Measurements from ENCODE around the gene CYTL1. TPM values are rescaled to one million over a fixed set of nuclear protein-coding genes. Genes with fewer than 3 reads are reported as not detected.
"Not testable (repeated sequence)": the region's sequence is repeated elsewhere in the genome, so short reads cannot be mapped to it uniquely, and the experiment has no call there.

Gene CYTL1, protein sequence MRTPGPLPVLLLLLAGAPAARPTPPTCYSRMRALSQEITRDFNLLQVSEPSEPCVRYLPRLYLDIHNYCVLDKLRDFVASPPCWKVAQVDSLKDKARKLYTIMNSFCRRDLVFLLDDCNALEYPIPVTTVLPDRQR
- polyA plus RNA-seq (ENCODE audit: insufficient read length in 3 of 3) = 1 to 10 TPM; 8.4 to 8.7 (median 8.5) TPM

DNA sequence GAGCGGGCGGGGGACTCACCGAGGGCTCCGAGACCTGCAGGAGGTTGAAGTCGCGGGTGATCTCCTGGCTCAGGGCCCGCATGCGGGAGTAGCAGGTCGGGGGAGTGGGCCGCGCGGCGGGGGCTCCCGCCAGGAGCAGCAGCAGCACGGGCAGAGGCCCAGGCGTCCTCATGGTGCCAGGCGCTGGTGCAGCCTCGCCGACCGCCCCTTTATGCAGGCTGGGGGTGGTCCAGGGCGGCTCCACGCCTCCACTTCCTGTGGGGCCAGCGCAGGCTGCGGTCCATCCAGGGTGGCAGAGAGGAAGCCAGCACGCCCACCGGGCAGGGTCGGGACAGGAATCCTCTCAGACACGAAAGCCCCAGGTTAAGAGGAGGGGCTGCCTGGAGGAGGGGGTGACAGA is at the start of gene CYTL1:
Gene CYTL1 (minus strand): TSS at position 185 of the 400 bp plus-strand sequence. CDS start 13 bp downstream, at position 172.
- DNase-seq (ENCODE audit: low read depth in 3 of 3, low spot score in 2 of 3) = no peak

DNA sequence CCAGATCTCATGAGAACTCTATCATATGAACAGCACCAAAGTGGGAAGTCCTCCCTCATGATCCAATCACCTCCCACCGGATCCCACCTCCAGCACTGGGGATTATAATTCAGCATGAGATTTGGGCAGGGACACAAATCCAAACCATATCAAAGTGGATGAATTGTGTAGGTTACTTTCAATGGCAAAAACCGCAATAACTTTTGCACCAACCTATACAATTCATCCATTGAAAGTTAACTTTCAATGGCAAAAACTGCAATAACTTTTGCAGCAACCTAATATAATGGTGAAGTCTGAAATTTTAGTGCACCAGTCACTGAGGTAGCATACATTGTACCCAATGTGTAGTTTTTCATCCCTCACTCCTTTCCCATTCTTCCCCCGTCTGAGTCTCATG is 48.6 kb upstream of the CYTL1 start:
- DNase-seq (ENCODE audit: low read depth in 3 of 3, low spot score in 2 of 3) = no peak

DNA sequence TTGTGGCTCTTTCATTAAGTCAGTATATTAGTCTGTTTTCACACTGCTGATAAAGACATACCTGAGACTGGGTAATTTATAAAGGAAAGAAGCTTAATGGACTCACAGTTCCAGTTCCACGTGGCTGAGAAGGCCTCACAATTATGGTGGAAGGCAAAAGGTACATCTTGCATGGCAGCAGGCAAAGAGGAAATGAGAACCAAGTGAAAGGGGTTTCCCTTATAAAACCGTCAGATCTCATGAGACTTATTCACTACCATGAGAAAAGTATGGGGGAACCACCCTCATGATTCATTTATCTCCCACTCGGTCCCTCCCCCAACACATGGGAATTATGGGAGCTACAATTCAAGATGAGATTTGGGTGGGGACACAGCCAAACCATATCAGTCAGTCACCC is 47.7 kb upstream of the CYTL1 start:
- DNase-seq (ENCODE audit: low read depth in 3 of 3, low spot score in 2 of 3) = not testable (repeated sequence)

DNA sequence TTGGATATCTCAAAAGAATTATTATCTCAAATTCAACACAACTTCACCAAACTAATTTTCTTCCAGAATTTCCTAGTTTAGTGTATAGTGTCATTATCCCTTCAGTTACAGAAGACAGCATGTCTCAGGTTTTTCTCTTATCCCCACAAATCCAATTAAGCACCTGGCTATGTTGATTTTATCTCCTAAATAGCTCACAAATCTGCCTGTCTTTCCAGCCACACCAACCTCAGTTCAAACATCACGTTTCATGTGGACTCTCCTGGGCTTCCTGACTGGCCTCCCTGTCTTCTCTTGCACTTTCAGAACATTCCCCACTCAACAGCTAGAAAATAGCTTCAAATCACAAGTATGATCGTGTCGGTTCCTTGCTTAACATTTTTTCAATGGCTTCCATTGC is 46.8 kb upstream of the CYTL1 start:
- DNase-seq (ENCODE audit: low read depth in 3 of 3, low spot score in 2 of 3) = no peak

DNA sequence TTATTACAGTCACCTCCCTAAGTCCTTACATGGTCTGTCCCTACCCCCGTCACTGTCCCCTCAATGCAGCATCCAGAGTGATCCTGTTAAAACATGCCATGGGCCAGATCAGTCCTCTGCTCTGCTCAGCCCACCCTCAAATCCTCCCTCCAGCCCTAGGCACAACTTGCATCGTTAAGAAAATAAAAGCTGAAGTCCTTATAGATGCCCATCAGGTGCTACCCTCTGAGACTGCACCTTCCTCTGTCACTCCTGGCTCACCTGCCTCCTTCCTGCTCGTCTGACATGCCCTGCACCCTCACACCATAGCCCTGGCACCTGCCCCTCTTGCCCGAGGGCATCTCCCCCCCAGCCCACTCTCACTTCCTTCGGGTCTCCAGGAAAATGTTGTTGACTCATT is 36.2 kb upstream of the CYTL1 start:
- no peak for DNase-seq (ENCODE audit: low read depth in 3 of 3, low spot score in 2 of 3)

DNA sequence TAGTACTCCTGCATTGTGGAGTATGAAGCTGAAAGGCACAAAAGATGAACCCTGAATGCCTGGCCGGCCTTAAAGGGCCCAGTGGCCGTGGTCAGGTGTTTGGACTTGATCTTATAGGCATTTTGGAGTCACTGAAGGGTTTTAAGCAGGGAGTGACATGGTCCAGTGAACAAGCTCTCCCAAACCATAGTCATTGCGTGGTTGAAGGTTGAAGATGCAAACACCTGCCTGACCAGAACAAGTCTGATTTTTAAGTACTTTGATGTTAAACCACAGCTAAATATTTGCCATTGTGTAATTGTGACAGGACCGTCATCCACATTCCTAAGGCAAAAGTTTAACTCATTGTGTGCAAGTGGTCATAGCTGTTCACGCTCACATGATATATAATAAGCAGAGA is 35.3 kb upstream of the CYTL1 start:
- DNase-seq (ENCODE audit: low read depth in 3 of 3, low spot score in 2 of 3) = no peak

DNA sequence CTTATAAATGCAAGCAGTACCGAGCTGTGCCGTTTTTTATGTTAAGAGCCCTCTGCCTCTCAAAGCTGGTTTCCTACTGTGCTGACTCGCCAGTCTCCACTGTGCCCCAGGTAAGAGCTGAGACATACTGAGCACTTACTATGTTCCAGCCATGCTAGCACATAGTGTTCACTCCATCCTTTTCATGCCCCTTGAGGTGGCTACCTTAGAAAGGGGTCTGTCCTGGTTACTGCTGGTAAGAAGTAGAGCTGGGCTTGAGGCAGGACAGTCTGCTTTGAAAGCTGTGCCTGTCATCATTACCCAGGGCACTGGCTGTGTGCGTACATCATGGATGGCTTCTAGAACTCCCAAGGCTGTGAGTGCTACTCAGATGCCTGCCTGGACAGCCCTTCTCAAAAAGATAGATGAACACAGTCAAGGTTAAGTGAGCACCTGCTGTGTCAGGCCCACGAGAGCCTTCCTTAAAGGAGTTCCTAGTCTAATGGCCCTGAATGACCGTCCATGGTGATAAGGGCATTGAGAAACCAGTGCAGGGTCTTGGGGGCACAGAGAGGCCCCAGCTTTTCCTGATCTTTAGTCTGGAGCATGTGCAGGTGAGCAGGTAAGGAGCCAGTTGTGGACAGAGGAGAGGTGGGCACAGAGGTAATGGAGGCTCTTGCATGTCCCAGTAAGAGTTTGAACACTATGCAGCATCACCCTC is 33.6 kb upstream of the CYTL1 start:
- DNase-seq (ENCODE audit: low read depth in 3 of 3, low spot score in 2 of 3) = no peak

DNA sequence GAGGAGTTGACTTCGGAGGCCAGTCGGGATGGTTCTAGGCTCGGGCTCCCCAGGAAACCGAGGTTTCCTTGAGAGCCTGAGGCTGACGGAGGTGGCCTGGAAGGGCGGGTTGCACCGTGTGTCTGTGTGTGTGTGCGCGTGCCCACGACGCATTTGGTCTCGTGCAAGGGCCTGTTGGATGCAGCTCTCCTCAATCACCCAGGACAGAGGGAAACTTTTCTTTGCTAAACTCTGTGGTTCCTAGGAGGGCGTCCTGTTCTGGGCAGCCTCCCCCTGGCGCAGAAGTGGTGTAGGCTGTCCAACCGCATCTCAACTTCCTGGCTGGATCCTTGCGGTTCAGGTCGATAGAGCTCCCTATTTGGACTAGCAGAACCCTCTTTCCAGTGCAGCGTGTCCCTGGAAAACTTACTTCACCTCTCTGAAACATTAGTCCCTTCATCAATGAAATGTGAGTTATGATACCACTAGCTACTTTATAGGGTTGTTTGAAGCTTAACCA is 33.0 kb upstream of the CYTL1 start:
- no peak for DNase-seq (ENCODE audit: low read depth in 3 of 3, low spot score in 2 of 3)

DNA sequence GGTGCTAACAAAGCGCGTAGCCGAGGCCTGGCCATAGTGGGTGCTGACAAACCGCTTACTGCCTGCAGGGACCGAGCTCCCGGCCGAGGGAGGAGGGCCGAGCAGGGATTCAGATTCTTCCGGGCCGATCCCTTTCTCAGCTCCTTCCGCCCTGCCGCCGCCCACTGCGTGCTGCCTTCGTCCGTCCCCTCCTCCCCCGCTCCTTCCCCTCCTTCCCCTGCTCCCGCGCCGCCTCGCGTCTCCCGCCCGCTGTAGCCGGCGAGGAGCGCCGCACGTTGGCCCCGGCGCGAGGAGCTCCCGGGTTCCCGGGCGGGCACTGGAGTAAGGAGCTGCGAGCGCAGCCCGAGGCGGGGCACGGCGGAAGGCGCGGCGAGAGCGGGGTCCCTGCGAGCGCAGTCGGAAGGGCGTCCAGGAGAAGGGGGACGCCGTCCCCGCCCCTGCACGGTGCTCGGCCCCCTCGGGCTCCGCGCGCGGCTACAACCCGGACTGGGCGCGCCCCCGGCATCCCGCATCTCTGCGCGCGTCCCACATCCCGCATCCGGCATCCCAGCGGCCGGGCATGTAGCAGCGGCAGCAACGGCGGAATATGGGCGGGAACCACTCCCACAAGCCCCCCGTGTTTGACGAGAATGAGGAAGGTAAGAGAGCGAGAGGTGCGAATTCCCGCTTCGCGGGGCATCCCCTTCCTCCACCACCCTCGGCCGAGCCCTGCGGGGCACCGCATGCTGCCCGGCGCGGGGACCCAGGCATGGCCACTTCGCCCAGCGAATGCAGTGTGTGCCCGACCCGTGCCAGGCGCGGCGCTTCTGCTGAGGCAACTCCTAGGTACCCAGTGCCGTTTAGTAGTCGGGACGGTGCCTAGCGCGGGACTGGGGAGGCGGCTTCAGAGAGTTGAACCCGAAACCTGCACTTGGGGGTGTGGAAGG is 32.3 kb upstream of the CYTL1 start, which contains the start of gene STK32B:
Gene STK32B (plus strand): TSS at position 203 of the 926 bp plus-strand sequence.
- DNase-seq (ENCODE audit: low read depth in 3 of 3, low spot score in 2 of 3) = peak in 1 of 3 donors; percentile 29

DNA sequence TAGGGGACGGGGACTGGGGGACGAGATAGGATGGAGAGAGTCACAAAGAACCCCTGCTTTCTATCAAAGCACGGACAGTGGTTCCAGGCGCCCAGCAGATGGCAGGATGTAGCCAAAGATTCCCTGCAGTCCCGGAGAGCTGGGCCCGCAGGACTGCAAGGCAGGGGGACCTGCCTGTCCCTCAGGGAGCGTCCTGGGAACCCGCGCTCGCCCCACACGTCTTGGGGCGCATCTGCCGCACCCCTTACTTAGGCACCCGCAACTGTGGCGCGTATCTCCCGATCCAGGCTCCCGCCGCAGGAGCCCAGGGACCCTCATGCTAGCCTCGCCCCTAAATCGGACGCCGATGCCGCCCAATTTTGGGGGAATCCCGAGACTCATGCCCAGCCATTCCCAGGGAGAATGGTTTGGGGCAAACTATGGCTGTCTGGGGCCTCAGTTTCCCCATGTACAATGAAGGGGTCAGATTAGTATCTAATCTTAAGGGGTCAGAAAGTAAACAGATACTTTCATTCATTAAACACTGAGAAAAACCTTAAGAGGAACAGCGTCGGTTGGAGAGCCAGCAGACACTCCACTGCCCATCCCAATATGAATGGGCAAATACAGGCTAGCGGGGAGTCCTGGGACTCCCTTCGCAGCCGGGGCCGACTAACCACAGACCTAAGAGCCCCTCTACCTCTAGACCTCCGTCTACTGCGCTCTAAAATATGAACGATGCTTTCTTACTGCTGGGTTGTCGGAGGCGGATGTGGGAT is 31.4 kb upstream of the CYTL1 start:
- DNase-seq (ENCODE audit: low read depth in 3 of 3, low spot score in 2 of 3) = peak; percentile 33 to 52 (median 45)

DNA sequence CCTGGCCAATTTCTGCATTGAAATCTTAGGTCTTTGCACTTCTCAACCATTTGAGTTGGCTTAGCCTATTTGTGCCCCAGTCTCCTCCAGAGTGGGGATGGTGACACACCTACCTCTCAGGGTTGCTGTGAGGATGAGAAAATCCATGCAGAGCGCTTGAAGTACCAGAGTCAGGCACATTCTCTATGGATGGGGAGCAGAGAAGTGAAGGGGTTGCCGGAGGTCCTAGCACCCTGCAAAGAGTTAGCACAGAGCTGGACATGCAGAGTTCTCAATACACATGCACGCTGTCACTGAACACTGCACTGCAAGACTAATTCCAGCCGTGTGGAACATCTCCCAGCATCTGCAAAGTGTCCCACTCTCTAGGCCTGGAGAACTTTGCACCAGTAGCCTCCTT is 29.5 kb upstream of the CYTL1 start:
- no peak for DNase-seq (ENCODE audit: low read depth in 3 of 3, low spot score in 2 of 3)

DNA sequence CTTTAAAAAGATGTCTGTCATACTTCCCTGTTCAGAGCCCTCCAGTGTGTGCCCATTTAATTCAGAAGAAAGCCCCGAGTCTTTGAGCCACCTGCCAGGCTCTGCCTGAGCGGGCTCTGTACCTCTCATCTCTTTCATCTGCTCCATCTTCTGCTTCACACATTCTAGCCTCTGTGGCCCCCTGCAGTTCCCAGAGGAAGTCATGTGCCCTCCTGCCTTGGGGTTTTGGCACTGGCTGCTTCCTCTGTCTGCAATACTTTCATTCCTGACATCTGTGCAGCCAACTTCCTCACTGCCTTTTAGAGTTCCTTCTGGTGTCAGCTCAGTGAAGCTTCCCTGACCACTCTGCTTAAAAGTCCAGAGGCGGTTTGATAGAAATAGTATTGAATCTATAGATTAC is 25.8 kb upstream of the CYTL1 start:
- DNase-seq (ENCODE audit: low read depth in 3 of 3, low spot score in 2 of 3) = no peak

DNA sequence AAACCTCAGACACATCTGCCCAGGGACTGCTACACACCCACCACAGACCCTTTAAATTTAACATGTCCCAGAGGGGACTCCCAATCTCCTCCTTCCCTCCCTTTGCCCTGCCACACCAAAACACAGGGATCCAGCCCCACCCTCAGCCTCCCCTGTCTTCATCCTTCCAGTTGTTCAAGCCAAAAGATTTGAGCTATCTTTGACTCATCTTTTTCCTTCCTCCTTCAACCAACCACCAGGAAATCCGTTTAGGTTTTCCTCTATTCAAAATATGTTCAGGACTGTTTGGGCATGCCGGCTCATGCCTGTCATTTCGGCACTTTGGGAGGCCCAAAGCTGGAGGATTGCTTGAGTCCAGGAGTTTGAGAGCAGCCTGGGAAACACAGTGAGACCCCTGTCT is 25.1 kb upstream of the CYTL1 start:
- no peak for DNase-seq (ENCODE audit: low read depth in 3 of 3, low spot score in 2 of 3)

DNA sequence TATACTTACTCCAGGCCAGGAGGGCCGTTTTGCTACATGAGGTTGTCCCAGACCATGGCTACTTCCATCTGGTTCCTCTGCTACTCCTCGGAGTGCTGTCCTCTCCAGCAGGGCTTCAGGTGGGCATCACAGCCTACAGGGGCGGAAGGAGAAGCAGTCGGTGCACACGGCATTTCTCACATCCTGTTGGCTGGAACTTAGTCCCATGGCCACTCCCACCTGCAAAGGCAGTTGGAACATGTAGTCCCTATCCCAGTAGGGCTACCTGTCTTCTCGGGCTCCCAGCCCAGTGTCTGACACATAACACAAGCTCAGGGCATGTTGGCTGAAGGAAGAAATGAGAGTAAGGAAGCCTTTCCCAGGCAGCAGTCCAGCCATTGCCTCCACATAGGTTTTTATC is 24.3 kb upstream of the CYTL1 start:
- no peak for DNase-seq (ENCODE audit: low read depth in 3 of 3, low spot score in 2 of 3)

DNA sequence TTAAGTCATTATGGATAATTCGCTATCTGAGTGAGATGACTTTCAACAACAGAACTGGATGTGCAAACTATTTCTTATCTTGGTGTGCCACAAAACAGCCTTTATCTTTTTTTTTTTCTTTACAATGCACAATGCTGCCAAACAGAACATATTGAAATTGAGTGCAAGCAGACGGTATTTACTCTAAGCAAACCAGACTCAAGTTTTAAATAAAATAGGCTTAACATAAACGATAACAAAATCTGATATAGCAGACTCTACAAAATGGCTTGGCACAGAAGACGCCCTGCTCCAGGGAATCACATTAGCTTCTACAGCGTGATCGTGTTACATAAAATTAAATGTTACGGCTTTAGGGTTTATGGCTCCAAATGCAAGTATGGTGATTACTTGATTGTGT is 22.4 kb upstream of the CYTL1 start:
- no peak for DNase-seq (ENCODE audit: low read depth in 3 of 3, low spot score in 2 of 3)

DNA sequence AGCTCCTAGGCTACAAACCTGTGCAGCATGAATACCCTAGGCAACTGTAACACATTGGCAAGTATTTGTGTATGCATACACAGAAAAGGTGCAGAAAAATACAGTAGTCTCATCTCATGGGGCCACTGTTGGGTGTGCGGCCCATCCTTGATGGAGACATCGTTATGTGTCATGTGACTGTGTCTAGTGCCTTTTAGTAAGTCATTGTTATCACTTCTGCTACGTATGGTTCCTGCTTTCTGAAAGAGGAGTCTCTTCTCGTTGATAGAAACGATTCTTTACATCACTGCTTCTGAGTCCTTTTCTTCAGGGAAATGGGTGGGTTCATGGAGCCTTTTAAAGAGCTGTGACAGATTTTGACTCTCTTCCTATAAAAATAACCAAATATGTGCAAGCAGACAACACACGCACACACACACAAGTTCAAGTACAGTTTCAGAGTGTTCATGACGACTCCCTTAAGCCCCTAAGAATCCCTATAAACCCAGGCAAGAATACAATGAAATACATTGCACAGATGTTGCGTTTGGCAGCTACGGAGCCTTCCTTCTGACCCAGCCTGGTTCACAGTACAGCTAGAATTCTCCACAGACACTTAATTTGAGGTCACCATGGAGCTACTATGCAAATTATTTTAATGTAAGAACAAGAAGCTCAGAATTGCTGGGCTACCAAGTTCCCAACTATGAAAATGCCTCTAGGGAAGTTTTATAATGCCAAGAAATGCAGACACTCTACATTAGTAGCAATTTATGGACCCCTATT is 21.8 kb upstream of the CYTL1 start:
- no peak for DNase-seq (ENCODE audit: low read depth in 3 of 3, low spot score in 2 of 3)

DNA sequence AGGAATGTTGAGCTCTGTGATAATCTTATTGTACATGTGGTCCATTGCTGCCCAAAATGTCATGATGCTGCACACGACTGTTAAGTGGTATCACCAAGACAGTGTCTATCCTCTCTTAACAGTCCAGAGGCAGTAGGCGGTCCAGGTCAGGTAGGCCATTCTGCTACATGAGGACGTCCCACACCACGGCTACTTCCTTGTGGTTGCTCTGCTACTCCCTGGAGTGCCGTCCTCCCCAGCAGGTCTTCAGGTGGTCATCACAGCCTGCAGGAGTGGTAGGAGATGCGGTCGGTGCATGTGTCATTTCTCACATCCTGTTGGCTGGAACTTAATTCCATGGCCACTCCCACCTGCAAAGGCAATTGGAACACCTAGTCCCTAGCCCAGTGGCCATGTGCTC is 20.5 kb upstream of the CYTL1 start:
- no peak for DNase-seq (ENCODE audit: low read depth in 3 of 3, low spot score in 2 of 3)

DNA sequence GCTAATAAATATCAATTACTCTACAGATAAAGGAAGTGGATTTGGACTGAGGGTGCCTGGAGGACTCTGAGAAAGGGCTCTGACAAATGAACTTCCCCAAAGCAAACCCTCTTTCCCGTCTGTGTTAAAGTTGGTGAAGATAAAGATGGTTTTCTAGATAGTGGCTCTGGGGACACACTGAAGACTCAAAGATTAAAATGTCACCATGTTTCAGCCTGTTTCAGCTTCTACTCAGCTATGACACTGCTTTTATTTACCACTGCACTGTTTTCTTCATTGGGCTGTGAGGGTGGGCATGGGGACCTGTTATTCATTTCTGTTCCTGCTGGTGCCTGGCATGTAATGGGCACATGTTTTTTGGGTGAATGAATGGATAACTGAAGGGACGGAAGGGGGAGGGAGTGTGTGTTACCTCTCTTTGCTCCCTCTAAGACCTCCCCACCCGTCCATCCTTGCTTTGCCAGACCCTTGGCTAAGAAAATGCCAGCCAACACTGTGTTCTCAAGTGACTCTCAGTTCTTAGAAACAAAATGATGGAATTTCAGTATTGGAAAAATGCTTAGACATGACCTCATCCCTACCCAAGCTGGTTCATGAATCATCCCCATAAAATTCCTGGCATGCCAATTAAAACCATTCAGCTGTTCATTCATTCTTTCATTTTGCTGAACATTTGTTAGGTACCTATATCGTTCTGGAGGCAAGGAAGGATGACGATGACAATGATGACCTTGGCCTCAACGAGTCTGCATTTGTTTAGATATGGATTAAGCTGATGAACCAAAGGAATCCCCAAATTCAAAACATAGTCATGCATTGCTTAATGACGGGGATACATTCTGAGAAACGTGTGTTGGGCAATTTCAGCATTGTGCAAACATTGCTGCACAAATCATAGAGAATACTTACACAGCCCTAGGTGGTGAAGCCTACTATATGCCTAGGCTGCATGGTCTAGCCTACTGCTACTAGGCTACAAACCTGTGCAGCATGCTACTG is 18.6 kb upstream of the CYTL1 start:
- no peak for DNase-seq (ENCODE audit: low read depth in 3 of 3, low spot score in 2 of 3)

DNA sequence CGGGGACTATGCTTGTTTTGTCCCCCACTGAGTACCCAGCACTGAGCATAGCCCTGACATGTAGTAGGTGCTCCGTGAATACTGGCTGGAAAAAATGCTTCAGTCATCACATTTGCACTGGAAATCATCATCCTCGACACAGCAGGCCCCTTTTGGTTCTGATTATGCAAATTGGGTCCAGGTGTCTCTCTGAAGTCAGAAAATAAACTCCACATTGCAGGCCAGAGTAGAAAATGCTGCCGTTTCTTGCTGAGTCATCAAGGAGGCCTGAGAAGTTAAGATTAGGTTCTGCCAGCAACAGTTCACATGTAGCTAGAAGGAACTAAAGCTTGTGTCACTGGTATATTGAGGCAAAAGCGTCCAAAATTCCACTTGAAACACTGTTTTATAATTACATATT is 17.0 kb upstream of the CYTL1 start:
- DNase-seq (ENCODE audit: low read depth in 3 of 3, low spot score in 2 of 3) = no peak
